Measurements from ENCODE around the gene HRH1. TPM values are rescaled to one million over a fixed set of nuclear protein-coding genes. Genes with fewer than 3 reads are reported as not detected.
"Not testable (repeated sequence)": the region's sequence is repeated elsewhere in the genome, so short reads cannot be mapped to it uniquely, and the experiment has no call there.

Gene HRH1
- polyA plus RNA-seq, 1 donor, result 1.4 TPM

DNA sequence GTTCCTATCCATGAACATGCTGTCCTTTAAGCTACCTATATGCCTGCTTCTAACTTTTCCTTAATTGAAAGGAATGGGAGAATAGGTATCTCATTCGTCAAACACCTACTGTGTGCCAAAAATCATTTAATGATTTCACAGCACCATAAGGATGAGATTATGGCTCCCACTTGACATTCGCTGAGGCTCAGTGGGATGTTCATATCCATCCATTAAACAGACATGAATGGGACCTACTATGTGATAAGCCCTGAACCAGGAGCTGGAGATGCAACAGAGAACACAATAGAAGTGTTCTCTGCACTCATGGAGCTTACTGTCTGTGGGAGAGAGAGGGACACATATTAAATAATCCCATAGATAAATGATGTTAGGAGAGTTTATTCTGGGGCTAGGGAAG is 49.7 kb downstream of the HRH1 start:
- Histone ChIP-seq H3K36me3 (ENCODE audit: control insufficient read depth, insufficient read depth, low read length) (no peaks in the 10 kb centered on the region), H3K27ac (ENCODE audit: low read length) (no peak overlapping the region), H3K9me3 (ENCODE audit: control insufficient read depth, low read depth, low read length) (no peaks in the 10 kb centered on the region), H3K27me3 (ENCODE audit: control insufficient read depth, insufficient read depth, low read length) (peaks cover 3% of the 10 kb centered on the region), H3K4me3 (ENCODE audit: low read length) (no peak overlapping the region), H3K4me1 (ENCODE audit: control insufficient read depth, insufficient read depth, low read length) (peaks cover 7% of the 10 kb centered on the region)
- DNase-seq, result no peak
- WGBS (ENCODE audit: insufficient coverage, low lambda C conversion rate), result no CpG with 5 or more reads among the region's 2 CpGs

DNA sequence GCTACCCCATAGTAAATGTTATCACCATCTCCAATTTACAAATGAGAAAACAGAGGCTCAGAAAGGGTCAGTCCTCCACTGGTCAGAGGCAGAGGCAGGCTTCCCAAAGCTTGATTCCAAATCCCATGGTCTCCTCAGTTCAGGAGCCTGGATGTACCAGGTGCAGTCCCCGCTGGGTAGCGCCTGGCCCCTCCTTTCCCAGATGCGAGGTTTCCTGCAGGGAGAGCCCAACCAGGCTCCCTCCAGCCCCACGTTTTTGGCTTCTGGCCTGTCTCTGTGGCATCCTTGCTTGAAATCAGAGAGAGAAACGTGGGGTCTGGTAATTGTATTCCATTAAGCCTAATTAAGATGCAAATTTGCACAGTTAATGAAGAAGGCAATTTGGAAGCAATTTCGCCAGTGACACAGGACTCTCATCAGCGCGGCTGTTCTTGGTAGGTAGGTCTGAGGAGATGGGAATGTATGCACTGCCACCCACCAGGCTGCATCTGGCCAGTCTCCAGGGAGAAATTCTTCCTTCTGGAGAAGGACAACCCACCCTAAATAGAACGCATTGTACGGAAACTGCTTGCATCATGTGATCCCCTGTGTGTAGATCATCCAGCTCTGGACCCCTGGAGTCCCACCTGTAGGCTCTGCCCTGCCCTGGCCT is 50.5 kb downstream of the HRH1 start:
- H3K36me3 ChIP-seq (ENCODE audit: control insufficient read depth, insufficient read depth, low read length), result no peaks in the 10 kb centered on the region
- H3K4me1 ChIP-seq (ENCODE audit: control insufficient read depth, insufficient read depth, low read length), result peaks cover 7% of the 10 kb centered on the region
- peaks cover 3% of the 10 kb centered on the region for H3K27me3 ChIP-seq (ENCODE audit: control insufficient read depth, insufficient read depth, low read length)
- H3K4me3 ChIP-seq (ENCODE audit: low read length), result no peak overlapping the region
- no peak for DNase-seq
- no peaks in the 10 kb centered on the region for H3K9me3 ChIP-seq (ENCODE audit: control insufficient read depth, low read depth, low read length)
- no CpG with 5 or more reads among the region's 10 CpGs for WGBS (ENCODE audit: insufficient coverage, low lambda C conversion rate)
- no peak overlapping the region for H3K27ac ChIP-seq (ENCODE audit: low read length)

DNA sequence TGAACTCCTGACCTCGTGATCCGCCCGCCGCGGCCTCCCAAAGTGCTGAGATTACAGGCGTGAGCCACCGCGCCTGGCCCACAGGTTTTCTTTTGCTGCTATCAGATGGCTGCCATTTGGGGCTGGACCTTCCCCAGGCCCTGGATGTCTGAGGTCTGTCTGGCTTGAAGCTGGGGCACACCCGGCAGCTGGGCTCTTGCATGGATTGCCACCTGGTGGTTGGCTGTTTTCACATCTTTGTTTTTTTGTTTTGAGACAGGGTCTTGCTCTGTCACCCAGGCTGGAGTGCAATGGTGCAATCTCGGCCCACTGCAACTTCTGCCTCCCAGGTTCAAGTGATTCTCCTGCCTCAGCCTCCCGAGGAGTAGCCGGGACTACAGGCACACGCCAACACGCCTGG is 51.6 kb downstream of the HRH1 start:
- not testable (repeated sequence) for H3K27me3 ChIP-seq (ENCODE audit: control insufficient read depth, insufficient read depth, low read length); H3K36me3 ChIP-seq (ENCODE audit: control insufficient read depth, insufficient read depth, low read length); H3K4me1 ChIP-seq (ENCODE audit: control insufficient read depth, insufficient read depth, low read length); H3K9me3 ChIP-seq (ENCODE audit: control insufficient read depth, low read depth, low read length); H3K4me3 ChIP-seq (ENCODE audit: low read length); DNase-seq; H3K27ac ChIP-seq (ENCODE audit: low read length)
- no CpG with 5 or more reads among the region's 14 CpGs for WGBS (ENCODE audit: insufficient coverage, low lambda C conversion rate)

DNA sequence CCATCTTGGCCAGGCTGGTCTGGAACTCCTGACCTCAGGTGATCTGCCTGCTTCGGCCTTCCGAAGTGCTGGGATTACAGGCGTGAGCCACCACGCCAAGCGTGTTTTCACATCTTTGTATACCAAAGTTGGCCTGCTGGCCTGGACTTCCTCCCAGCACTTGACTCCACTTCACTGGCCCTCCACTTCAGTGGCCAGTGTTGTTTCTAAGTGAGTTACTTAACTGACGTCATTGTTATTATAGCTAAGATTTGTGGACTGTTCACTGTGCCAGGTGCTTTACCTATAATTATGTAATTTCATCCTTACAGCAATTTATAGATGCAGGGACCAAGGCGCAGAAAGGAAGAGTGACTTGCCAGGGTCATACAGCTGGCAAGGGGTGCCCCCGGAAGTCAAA is 52.0 kb downstream of the HRH1 start:
- no peaks in the 10 kb centered on the region for H3K36me3 ChIP-seq (ENCODE audit: control insufficient read depth, insufficient read depth, low read length)
- H3K27ac ChIP-seq (ENCODE audit: low read length), result no peak overlapping the region

GRCh38 chr3:11206953-11207352 is 52.7 kb downstream of the HRH1 start:
- H3K27ac ChIP-seq (ENCODE audit: low read length), result no peak overlapping the region
- no peak overlapping the region for H3K4me3 ChIP-seq (ENCODE audit: low read length)
- H3K9me3 ChIP-seq (ENCODE audit: control insufficient read depth, low read depth, low read length), result no peaks in the 10 kb centered on the region
- peaks cover 7% of the 10 kb centered on the region for H3K27me3 ChIP-seq (ENCODE audit: control insufficient read depth, insufficient read depth, low read length)
- no peaks in the 10 kb centered on the region for H3K36me3 ChIP-seq (ENCODE audit: control insufficient read depth, insufficient read depth, low read length)
- no peak for DNase-seq
- 83% methylated on average over 1 of the region's 8 CpGs for WGBS (ENCODE audit: insufficient coverage, low lambda C conversion rate)
- H3K4me1 ChIP-seq (ENCODE audit: control insufficient read depth, insufficient read depth, low read length), result no peaks in the 10 kb centered on the region

More for the DNA sequence above, 52.0 kb downstream of the HRH1 start:
- no peaks in the 10 kb centered on the region for H3K9me3 ChIP-seq (ENCODE audit: control insufficient read depth, low read depth, low read length)
- peaks cover 4% of the 10 kb centered on the region for H3K4me1 ChIP-seq (ENCODE audit: control insufficient read depth, insufficient read depth, low read length)
- H3K4me3 ChIP-seq (ENCODE audit: low read length), result no peak overlapping the region
- WGBS (ENCODE audit: insufficient coverage, low lambda C conversion rate), result no CpG with 5 or more reads among the region's 8 CpGs
- peaks cover 6% of the 10 kb centered on the region for H3K27me3 ChIP-seq (ENCODE audit: control insufficient read depth, insufficient read depth, low read length)
- DNase-seq, result no peak

DNA sequence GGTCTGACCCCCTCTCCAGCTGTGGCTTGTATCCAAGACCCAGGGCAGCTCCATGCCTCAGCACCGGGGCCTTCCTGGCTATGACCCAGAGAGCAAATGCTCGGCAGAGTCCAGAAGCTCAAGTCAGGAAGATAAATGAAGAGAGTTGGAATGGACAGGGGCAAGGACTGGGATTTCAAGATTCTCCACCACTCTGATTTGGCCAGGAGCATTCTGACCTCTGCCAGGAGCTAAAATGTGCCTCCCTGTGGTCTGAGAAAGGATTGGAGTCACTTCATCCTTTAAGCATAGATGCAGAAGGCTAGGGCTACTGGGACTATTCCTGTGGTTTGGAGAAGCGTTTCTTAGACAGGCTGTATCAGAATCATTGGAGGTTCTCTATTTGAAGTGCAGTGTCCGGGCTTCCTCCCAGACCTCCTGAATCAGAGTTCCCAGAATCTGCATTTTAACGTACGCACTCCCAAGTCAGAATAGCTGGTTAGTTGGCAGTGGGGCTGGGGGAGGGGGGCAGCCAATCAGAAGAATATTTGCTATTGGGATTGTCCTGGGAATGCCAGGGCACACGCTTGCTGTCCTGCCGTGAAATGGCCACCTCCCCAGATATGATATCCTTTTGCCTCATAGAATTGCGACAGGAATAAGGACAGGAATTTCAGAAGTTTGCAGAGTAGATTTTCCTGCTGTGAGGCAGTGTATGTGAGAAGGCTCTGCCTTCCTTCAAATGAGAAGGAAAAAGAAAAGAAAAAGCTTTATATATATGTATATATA is 57.4 kb downstream of the HRH1 start:
- Histone ChIP-seq H3K36me3 (ENCODE audit: control insufficient read depth, insufficient read depth, low read length) (no peaks in the 10 kb centered on the region), H3K27me3 (ENCODE audit: control insufficient read depth, insufficient read depth, low read length) (peaks cover 7% of the 10 kb centered on the region), H3K4me3 (ENCODE audit: low read length) (no peak overlapping the region), H3K27ac (ENCODE audit: low read length) (no peak overlapping the region), H3K9me3 (ENCODE audit: control insufficient read depth, low read depth, low read length) (no peaks in the 10 kb centered on the region), H3K4me1 (ENCODE audit: control insufficient read depth, insufficient read depth, low read length) (no peaks in the 10 kb centered on the region)
- no peak for DNase-seq
- no CpG with 5 or more reads among the region's 9 CpGs for WGBS (ENCODE audit: insufficient coverage, low lambda C conversion rate)

GRCh38 chr3:11212299-11212608 is 58.0 kb downstream of the HRH1 start:
- no peak for DNase-seq
- H3K27ac ChIP-seq (ENCODE audit: low read length), result no peak overlapping the region

DNA sequence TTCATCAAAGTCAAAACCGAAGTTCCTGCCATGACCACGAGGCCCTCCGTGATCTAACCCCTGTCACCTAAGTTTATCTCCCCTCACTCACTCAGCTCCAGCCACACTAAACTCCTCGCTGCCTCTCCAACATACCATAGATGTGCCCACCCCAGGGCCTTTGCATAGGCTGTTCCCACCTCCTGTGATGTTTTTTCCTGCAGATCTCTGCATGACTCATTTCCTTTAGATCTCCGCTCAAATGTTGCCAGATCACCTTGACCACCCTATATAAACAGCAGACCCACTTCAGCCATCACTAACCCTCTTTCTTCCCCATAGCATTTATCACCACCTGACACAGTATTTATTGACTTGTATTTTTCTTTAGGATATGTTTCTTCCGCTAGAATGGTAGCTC is 58.5 kb downstream of the HRH1 start:
- WGBS (ENCODE audit: insufficient coverage, low lambda C conversion rate), result 100% methylated on average over 2 of the region's 6 CpGs
- Histone ChIP-seq H3K27ac (ENCODE audit: low read length) (no peak overlapping the region), H3K27me3 (ENCODE audit: control insufficient read depth, insufficient read depth, low read length) (peaks cover 4% of the 10 kb centered on the region), H3K9me3 (ENCODE audit: control insufficient read depth, low read depth, low read length) (no peaks in the 10 kb centered on the region), H3K36me3 (ENCODE audit: control insufficient read depth, insufficient read depth, low read length) (no peaks in the 10 kb centered on the region), H3K4me1 (ENCODE audit: control insufficient read depth, insufficient read depth, low read length) (no peaks in the 10 kb centered on the region), H3K4me3 (ENCODE audit: low read length) (no peak overlapping the region)
- no peak for DNase-seq

More at GRCh38 chr3:11212299-11212608, 58.0 kb downstream of the HRH1 start:
- H3K4me3 ChIP-seq (ENCODE audit: low read length), result no peak overlapping the region
- no peaks in the 10 kb centered on the region for H3K4me1 ChIP-seq (ENCODE audit: control insufficient read depth, insufficient read depth, low read length)
- no peaks in the 10 kb centered on the region for H3K36me3 ChIP-seq (ENCODE audit: control insufficient read depth, insufficient read depth, low read length)
- WGBS (ENCODE audit: insufficient coverage, low lambda C conversion rate), result 100% methylated on average over 1 of the region's 3 CpGs
- peaks cover 7% of the 10 kb centered on the region for H3K27me3 ChIP-seq (ENCODE audit: control insufficient read depth, insufficient read depth, low read length)
- no peaks in the 10 kb centered on the region for H3K9me3 ChIP-seq (ENCODE audit: control insufficient read depth, low read depth, low read length)

- no peaks in the 10 kb centered on the region for H3K4me1 ChIP-seq (ENCODE audit: control insufficient read depth, insufficient read depth, low read length)
- peaks cover 4% of the 10 kb centered on the region for H3K27me3 ChIP-seq (ENCODE audit: control insufficient read depth, insufficient read depth, low read length)
- no peaks in the 10 kb centered on the region for H3K9me3 ChIP-seq (ENCODE audit: control insufficient read depth, low read depth, low read length)
- H3K36me3 ChIP-seq (ENCODE audit: control insufficient read depth, insufficient read depth, low read length), result no peaks in the 10 kb centered on the region
- no peak for DNase-seq
- H3K27ac ChIP-seq (ENCODE audit: low read length), result no peak overlapping the region
- 77% methylated on average over 5 of the region's 12 CpGs for WGBS (ENCODE audit: insufficient coverage, low lambda C conversion rate)
- no peak overlapping the region for H3K4me3 ChIP-seq (ENCODE audit: low read length)
Observed at GRCh38 chr3:11213810-11214450, 59.6 kb downstream of the HRH1 start.

GRCh38 chr3:11214451-11214978 is 60.2 kb downstream of the HRH1 start:
- no peaks in the 10 kb centered on the region for H3K36me3 ChIP-seq (ENCODE audit: control insufficient read depth, insufficient read depth, low read length)
- H3K9me3 ChIP-seq (ENCODE audit: control insufficient read depth, low read depth, low read length), result no peaks in the 10 kb centered on the region
- H3K4me1 ChIP-seq (ENCODE audit: control insufficient read depth, insufficient read depth, low read length), result no peaks in the 10 kb centered on the region
- WGBS (ENCODE audit: insufficient coverage, low lambda C conversion rate), result no CpG with 5 or more reads among the region's 1 CpG
- no peak for DNase-seq
- no peak overlapping the region for H3K27ac ChIP-seq (ENCODE audit: low read length)
- no peak overlapping the region for H3K4me3 ChIP-seq (ENCODE audit: low read length)
- H3K27me3 ChIP-seq (ENCODE audit: control insufficient read depth, insufficient read depth, low read length), result peaks cover 4% of the 10 kb centered on the region

Data from large intestine (tissue), 3 donors.